Omental fat pad (tissue), 4 donors: ENCODE data around the gene UBFD1. TPM values are rescaled to one million over a fixed set of nuclear protein-coding genes. Genes with fewer than 3 reads are reported as not detected.

Experiments
- ATAC-seq: fragments of 150-250 bp; one replicate; pipeline ENCODE4 v1.9.1; 2016; ENCODE audit warnings: mild to moderate bottlenecking, moderate library complexity; ENCODE audit not compliant: low FRiP score
- DNase-seq: peaks from one replicate; pipeline ENCODE4 v3.0.0-alpha.2; 2019; ENCODE audit warnings: low spot score
- CTCF ChIP-seq, 3 donors: fragments of 450-650 bp; IDR thresholded peaks; one replicate each; pipeline ENCODE4 v1.5.1; 2016 to 2017; ENCODE audit warnings: antibody characterized with exemption in 3 of 3, mild to moderate bottlenecking in 3 of 3, moderate library complexity in 2 of 3
- total RNA-seq, 4 donors: library from RNA; depleted of rRNA; stranded (reverse); fragments of >200 nt; gene quantifications; one replicate each; pipeline ENCODE4 v1.1.0, GENCODE V29; 2016

The UBFD1 gene
- total RNA-seq, 4 donors from 2014 or later: 55.8 to 89.1 (median 66.5) TPM

DNA sequence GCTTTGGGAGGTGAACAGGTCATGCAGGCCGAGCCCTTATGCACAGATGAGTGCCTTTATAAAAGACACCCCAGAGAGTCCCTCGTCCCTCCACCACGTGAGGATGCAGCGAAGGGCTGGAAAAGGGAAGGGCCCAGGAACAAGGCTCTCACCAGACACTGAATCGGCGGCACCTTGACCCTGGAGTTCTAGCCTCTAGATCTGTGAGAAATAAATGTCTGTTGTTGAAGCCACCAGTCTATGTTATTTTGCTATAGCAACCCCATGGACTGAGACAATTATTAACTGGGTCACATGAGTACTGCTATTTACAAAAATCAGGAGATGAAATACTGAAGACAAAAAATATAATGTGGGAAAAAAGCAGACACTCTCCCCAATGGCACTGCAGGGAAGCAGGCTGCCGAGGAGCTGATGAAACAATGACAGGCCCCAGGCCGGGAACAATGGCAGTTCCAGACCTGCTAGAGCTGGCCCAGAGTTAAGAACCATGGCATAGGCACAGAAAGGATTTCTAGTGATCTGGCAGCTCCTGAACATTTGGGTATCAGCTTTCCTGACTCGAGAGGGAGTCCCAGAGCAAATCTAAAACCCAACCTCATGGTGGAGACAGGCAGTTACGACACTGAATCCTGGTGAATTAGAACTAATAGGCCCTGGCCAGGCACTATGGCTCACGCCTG lies 29.4 kb upstream of the UBFD1 start:
- TF ChIP-seq CTCF (IDR thresholded peaks at IDR 0.05): no peak
- DNase-seq: no peak
- ATAC-seq: no peak

- TF ChIP-seq CTCF (IDR thresholded peaks at IDR 0.05): no peak
- ATAC-seq: no peak
- DNase-seq: no peak
Measured at GRCh38 chr16:23528644-23529310, 28.8 kb upstream of the UBFD1 start.

DNA sequence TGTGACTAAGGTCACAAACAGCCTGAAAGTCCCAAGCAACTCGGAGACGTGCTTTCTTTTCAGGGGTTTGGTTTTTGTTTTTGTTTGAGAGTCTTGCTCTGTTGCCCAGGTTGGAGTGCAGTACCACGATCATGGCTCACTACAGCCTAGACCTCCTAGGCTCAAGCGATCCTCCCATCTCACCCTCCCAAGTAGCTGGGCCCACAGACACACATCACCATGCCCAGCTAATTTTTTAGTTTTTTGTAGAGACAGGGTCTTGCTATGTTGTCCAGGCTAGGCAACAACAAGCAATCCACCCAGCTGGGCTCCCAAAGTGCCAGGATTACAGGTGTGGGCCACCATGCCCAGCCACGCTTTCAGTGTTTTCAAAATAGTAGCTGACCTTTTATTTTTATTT lies 27.5 kb upstream of the UBFD1 start:
- DNase-seq: no peak
- ATAC-seq: no peak
- no peak for TF ChIP-seq CTCF (IDR thresholded peaks at IDR 0.05)

DNA sequence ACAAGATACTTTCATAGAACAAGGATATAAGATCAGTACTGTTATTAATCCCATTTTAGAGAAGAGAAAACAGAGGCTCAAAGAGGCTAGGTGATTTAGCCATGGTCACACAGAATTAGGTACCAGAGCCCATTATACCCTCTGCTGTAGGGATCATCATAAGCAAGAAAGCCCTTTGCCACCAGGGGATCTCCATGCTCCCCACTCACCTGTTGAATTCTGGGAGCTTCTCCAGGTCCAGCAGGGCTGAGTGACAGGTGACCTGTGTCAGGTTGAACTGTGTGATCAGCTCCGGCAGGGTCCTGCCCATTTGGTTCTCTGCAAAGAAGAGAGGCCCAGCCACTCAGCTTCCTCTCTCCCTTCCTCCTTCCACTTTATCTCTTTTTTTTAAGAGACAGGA lies 25.1 kb upstream of the UBFD1 start:
- ATAC-seq: no peak

DNA sequence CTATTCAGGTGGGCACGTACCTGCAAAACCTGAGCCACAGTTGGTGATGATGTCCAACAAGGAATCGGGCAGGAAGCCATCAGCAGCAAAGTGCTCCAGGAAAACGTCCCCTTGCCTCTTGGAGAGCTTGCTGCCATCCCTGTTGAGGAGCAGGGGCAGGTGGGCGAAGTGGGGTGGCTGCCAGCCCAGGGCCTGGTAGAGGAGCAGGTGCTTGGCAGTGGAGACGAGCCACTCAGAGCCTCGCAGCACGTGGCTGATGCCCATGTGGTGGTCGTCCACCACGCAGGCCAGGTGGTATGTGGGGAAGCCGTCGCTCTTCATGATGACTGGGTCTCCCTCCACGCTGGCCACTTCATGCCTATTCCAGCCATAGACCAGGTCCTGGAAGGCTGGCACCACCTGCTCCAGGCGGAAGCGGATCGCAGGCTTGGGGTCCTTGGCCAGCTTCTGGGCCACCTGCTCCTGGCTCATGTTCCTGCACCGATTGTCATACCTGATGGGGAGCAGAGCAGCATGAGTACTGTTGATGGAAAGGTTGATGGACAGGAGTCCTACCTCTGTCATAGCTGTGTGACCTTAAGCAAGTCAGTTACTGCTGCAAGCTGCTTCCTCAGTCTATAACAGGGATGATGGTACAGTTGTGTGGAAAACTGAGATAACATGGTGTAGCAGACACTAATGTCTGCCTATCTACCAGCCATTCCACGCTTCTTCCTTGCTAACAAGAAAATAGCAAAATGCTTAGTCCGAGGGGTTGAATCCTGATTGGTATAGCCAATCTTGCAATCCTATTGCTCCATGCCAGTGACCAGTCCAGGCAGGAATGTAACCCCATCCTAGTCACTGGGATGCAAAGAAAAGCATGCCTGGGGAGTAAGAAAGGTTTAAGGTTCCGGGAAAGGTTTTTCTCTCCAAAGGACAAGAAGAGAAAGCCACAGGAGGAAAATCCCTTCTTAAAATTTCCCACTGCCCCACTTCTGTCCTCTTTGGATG lies 22.4 kb upstream of the UBFD1 start:
- ATAC-seq (no peak), DNase-seq (no peak)
- TF ChIP-seq CTCF (IDR thresholded peaks at IDR 0.05): no peak

More for the DNA sequence above, 25.1 kb upstream of the UBFD1 start:
- no peak for DNase-seq
- TF ChIP-seq CTCF (IDR thresholded peaks at IDR 0.05): no peak

GRCh38 chr16:23535901-23536300 lies 21.6 kb upstream of the UBFD1 start:
- ATAC-seq (no peak), DNase-seq (no peak)
- TF ChIP-seq CTCF (IDR thresholded peaks at IDR 0.05): no peak
